ENCODE results near the gene PLXNA2.

GRCh38 chr1:208141610-208142192 is 102.5 kb downstream of the PLXNA2 start:
- TF ChIP-seq CTCF (IDR thresholded peaks at IDR 0.05) (no peak), POLR2A (IDR thresholded peaks at IDR 0.05) (no peak)
